ENCODE measurements around the gene EVA1C.
"Not testable (repeated sequence)": the region's sequence is repeated elsewhere in the genome, so short reads cannot be mapped to it uniquely, and the experiment has no call there.

DNA sequence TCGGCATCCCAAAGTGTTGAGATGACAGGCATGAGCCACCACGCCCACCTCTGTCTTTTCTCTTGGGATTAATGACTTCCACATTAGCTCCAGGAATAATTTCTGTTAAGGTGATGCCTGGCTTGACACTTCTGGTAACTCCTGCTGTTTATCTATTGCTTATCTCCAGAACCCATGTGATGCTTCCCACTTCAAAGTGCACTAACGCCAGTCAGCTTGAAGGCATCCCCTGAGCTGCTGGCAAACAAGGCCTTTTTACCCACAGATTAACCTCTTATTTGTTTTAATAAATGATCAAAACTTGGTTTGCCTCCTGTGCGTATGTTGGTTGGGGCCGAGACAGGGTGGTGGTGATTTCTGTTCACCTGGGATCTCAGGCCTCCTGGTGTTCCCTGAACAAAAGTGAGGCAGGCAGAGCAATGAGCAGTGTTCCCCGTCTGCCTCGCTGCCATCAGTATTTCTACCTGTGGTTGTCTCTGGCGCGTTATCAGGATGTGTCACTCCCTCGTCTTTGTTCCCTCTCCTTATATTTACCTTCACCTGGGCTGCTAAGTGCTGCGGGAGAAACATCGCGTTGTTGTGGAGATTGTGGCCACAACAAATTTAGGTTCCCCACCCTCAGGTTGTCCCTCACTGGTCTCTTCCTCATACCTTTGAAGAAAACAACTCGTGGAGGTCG, 20.6 kb downstream of the EVA1C start:
- TF ChIP-seq, protein P1, sequence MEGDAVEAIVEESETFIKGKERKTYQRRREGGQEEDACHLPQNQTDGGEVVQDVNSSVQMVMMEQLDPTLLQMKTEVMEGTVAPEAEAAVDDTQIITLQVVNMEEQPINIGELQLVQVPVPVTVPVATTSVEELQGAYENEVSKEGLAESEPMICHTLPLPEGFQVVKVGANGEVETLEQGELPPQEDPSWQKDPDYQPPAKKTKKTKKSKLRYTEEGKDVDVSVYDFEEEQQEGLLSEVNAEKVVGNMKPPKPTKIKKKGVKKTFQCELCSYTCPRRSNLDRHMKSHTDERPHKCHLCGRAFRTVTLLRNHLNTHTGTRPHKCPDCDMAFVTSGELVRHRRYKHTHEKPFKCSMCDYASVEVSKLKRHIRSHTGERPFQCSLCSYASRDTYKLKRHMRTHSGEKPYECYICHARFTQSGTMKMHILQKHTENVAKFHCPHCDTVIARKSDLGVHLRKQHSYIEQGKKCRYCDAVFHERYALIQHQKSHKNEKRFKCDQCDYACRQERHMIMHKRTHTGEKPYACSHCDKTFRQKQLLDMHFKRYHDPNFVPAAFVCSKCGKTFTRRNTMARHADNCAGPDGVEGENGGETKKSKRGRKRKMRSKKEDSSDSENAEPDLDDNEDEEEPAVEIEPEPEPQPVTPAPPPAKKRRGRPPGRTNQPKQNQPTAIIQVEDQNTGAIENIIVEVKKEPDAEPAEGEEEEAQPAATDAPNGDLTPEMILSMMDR (IDR thresholded peaks at IDR 0.05): not testable (repeated sequence)
- not testable (repeated sequence) for TF ChIP-seq EP300 (IDR thresholded peaks at IDR 0.05)

All from upper lobe of left lung (tissue), 4 donors.